Activated naive CD4-positive, alpha-beta T cell treated with anti-CD3 and anti-CD28 coated beads, Interleukin-2, amount 50 U/mL, for 72 hours (primary cell): Measurements from ENCODE around the gene PRR5L. TPM values are rescaled to one million over a fixed set of nuclear protein-coding genes. Genes with fewer than 3 reads are reported as not detected.
A peak's percentile ranks its signal among the peaks of the same experiment; 100 is the strongest.
"Not testable (repeated sequence)": the region's sequence is repeated elsewhere in the genome, so short reads cannot be mapped to it uniquely, and the experiment has no call there.

Experiments
- ATAC-seq, 2 donors: fragments of 150-1000 bp; cut with Tn5 transposase; 2 replicates each; pipeline ENCODE4 v1.10.0; 2021; ENCODE audit warnings: mild to moderate bottlenecking in 2 of 2, moderate library complexity in 2 of 2
- DNase-seq, 2 donors: peaks; one replicate each; pipeline ENCODE4 v3.0.0; 2021 to 2022; ENCODE audit warnings: low spot score in 2 of 2
- H3K27ac Mint-ChIP-seq, 2 donors: one replicate each; pipeline ENCODE4 v1.8.0; 2022; ENCODE audit warnings: mild to moderate bottlenecking in 2 of 2, mixed read lengths in 2 of 2
- H3K36me3 Mint-ChIP-seq, 2 donors: one replicate each; pipeline ENCODE4 v1.8.0; 2022; ENCODE audit warnings: mixed read lengths in 2 of 2
- H3K9me3 Mint-ChIP-seq, 2 donors: one replicate each; pipeline ENCODE4 v1.8.0; 2022; ENCODE audit warnings: mixed read lengths in 2 of 2
- total RNA-seq, 2 donors: library from RNA; stranded (reverse); gene quantifications; one replicate each; pipeline ENCODE4 v1.2.3, GENCODE V29; 2022

Gene PRR5L
- total RNA-seq, 2 donors from 2014 or later: 2.3 to 46.9 TPM

- peaks cover 4 to 5% of the 10 kb centered on the region in 2 donors for H3K9me3 Mint-ChIP-seq
- no peak for ATAC-seq
- H3K36me3 Mint-ChIP-seq: no peaks in the 10 kb centered on the region
- DNase-seq: no peak
- no peak overlapping the region for H3K27ac Mint-ChIP-seq
Observed at GRCh38 chr11:36309779-36310178, 13.7 kb downstream of the PRR5L start.

- H3K27ac Mint-ChIP-seq: no peak overlapping the region
- no peaks in the 10 kb centered on the region for H3K36me3 Mint-ChIP-seq
- peaks cover 4 to 5% of the 10 kb centered on the region in 2 donors for H3K9me3 Mint-ChIP-seq
- peak in 1 of 2 donors; percentile 70 for ATAC-seq
- no peak for DNase-seq
Observed at GRCh38 chr11:36311926-36312595, 16.0 kb downstream of the PRR5L start.

- ATAC-seq (peak in 1 of 2 donors; percentile 85), DNase-seq (no peak)
- H3K27ac Mint-ChIP-seq: peak overlapping the region in 1 of 2 donors; percentile 31
- peaks cover 4 to 5% of the 10 kb centered on the region in 2 donors for H3K9me3 Mint-ChIP-seq
- H3K36me3 Mint-ChIP-seq: no peaks in the 10 kb centered on the region
Observed at GRCh38 chr11:36312611-36313472, 16.8 kb downstream of the PRR5L start.

GRCh38 chr11:36313750-36314433 lies 17.8 kb downstream of the PRR5L start:
- Mint-ChIP-seq H3K27ac (no peak overlapping the region), H3K9me3 (peaks cover 1 to 5% of the 10 kb centered on the region in 2 donors), H3K36me3 (no peaks in the 10 kb centered on the region)
- no peak for DNase-seq
- no peak for ATAC-seq

- no peak overlapping the region for H3K27ac Mint-ChIP-seq
- H3K9me3 Mint-ChIP-seq: peaks cover 0 to 5% of the 10 kb centered on the region in 2 donors
- no peak for DNase-seq
- no peak for ATAC-seq
- no peaks in the 10 kb centered on the region for H3K36me3 Mint-ChIP-seq
Observed at GRCh38 chr11:36314434-36314767, 18.3 kb downstream of the PRR5L start.

- H3K9me3 Mint-ChIP-seq: no peaks in the 10 kb centered on the region
- ATAC-seq (no peak), DNase-seq (no peak)
- H3K27ac Mint-ChIP-seq: no peak overlapping the region
- H3K36me3 Mint-ChIP-seq: no peaks in the 10 kb centered on the region
Observed at GRCh38 chr11:36316049-36316448, 20.0 kb downstream of the PRR5L start.

GRCh38 chr11:36317992-36318391 lies 21.9 kb downstream of the PRR5L start:
- ATAC-seq (no peak), DNase-seq (no peak)
- Mint-ChIP-seq H3K9me3 (no peaks in the 10 kb centered on the region), H3K36me3 (peaks cover 0 to 7% of the 10 kb centered on the region in 2 donors), H3K27ac (no peak overlapping the region)

GRCh38 chr11:36324956-36325355 lies 28.9 kb downstream of the PRR5L start:
- not testable (repeated sequence) for DNase-seq, H3K9me3 Mint-ChIP-seq, ATAC-seq, H3K36me3 Mint-ChIP-seq, H3K27ac Mint-ChIP-seq

GRCh38 chr11:36325403-36325802 lies 29.3 kb downstream of the PRR5L start:
- not testable (repeated sequence) for H3K27ac Mint-ChIP-seq, H3K9me3 Mint-ChIP-seq, H3K36me3 Mint-ChIP-seq, DNase-seq, ATAC-seq

GRCh38 chr11:36326524-36327419 lies 30.7 kb downstream of the PRR5L start:
- ATAC-seq: peak in 1 of 2 donors; percentile 43
- Mint-ChIP-seq H3K36me3 (peaks cover 0 to under 1% of the 10 kb centered on the region in 2 donors), H3K9me3 (no peaks in the 10 kb centered on the region), H3K27ac (peak overlapping the region in 1 of 2 donors; percentile 50)
- DNase-seq: no peak

- Mint-ChIP-seq H3K27ac (no peak overlapping the region), H3K9me3 (peaks cover 0 to 6% of the 10 kb centered on the region in 2 donors), H3K36me3 (peaks cover 0 to 8% of the 10 kb centered on the region in 2 donors)
- no peak for DNase-seq
- no peak for ATAC-seq
Observed at GRCh38 chr11:36328966-36329673, 33.0 kb downstream of the PRR5L start.

GRCh38 chr11:36330411-36330810 lies 34.3 kb downstream of the PRR5L start:
- no peak for DNase-seq
- peaks cover 0 to 6% of the 10 kb centered on the region in 2 donors for H3K9me3 Mint-ChIP-seq

GRCh38 chr11:36333468-36333867 lies 37.4 kb downstream of the PRR5L start:
- no peak overlapping the region for H3K27ac Mint-ChIP-seq

More at GRCh38 chr11:36330411-36330810, 34.3 kb downstream of the PRR5L start:
- Mint-ChIP-seq H3K27ac (no peak overlapping the region), H3K36me3 (peaks cover 0 to 14% of the 10 kb centered on the region in 2 donors)
- no peak for ATAC-seq

GRCh38 chr11:36333897-36334296 lies 37.8 kb downstream of the PRR5L start:
- H3K9me3 Mint-ChIP-seq: peaks cover 0 to 6% of the 10 kb centered on the region in 2 donors
- peaks cover 0 to 19% of the 10 kb centered on the region in 2 donors for H3K36me3 Mint-ChIP-seq
- ATAC-seq: peak in 1 of 2 donors; percentile 28
- H3K27ac Mint-ChIP-seq: no peak overlapping the region
- DNase-seq: no peak

More at GRCh38 chr11:36333468-36333867, 37.4 kb downstream of the PRR5L start:
- H3K36me3 Mint-ChIP-seq: peaks cover 0 to 15% of the 10 kb centered on the region in 2 donors
- H3K9me3 Mint-ChIP-seq: peaks cover 0 to 6% of the 10 kb centered on the region in 2 donors
- peak in 1 of 2 donors; percentile 69 for ATAC-seq
- DNase-seq: no peak

- H3K27ac Mint-ChIP-seq: no peak overlapping the region
- peaks cover 0 to 5% of the 10 kb centered on the region in 2 donors for H3K36me3 Mint-ChIP-seq
- ATAC-seq (no peak), DNase-seq (no peak)
- H3K9me3 Mint-ChIP-seq: no peaks in the 10 kb centered on the region
Observed at GRCh38 chr11:36339888-36340287, 43.8 kb downstream of the PRR5L start.
